ENCODE measurements around the gene SCN9A.

DNA sequence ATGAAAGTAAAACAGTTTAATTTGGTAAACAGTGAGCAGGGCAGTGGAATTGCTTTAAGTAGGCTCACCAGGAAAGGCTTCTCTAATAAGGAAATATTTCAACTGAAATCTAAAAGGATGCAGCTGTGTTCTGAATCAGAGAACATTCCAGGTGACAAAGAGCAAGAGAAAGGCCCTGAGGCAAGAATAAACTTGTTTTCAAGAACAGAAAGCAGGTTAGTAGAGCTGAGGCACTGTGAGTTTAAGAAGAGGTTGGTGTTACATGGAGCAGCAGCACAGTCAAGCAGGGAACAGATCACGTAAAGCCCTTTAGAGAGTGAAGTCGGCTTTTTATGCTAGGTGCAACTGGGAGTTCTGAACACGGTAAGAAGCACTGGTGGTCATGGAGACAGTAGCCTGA, 191.0 kb downstream of the SCN9A start:
- TF ChIP-seq SPI1 (IDR thresholded peaks at IDR 0.05; ENCODE audit: borderline replicate concordance, low read depth) (no peak), POLR2AphosphoS5 (IDR thresholded peaks at IDR 0.05; ENCODE audit: low read depth) (no peak)
